Measurements from ENCODE around the gene DCAF6.

GRCh38 chr1:167936068-167936929 is at the start of gene DCAF6:
- TF ChIP-seq CTCF (IDR thresholded peaks at IDR 0.05; ENCODE audit: insufficient read depth, low read length) (no peak), GABPA (IDR thresholded peaks at IDR 0.05; ENCODE audit: low read depth) (no peak), REST (IDR thresholded peaks at IDR 0.05; ENCODE audit: insufficient replicate concordance, low read depth) (no peak)
